OCI-LY7 (cell line): ENCODE measurements around the gene COL13A1. TPM values are rescaled to one million over a fixed set of nuclear protein-coding genes. Genes with fewer than 3 reads are reported as not detected.

Experiments used
- BruUV-seq: library from RNA; stranded (reverse); fragments of 400-500 nt; replicated peaks from 2 replicates; lab custom pipeline; 2021; lab: Mats Ljungman, UMichigan
- CTCF ChIA-PET: fragments of 300-600 bp; sonication (Branson Sonifier 250); formaldehyde crosslinking; loops from one replicate; lab custom pipeline; 2022; ENCODE audit warnings: antibody characterized with exemption; ENCODE audit not compliant: unreplicated experiment; lab: Charles Lee
- POLR2A ChIA-PET: fragments of 300-600 bp; sonication (Branson Sonifier 250); formaldehyde crosslinking; loops from one replicate; lab custom pipeline; 2022; ENCODE audit warnings: antibody characterized with exemption; lab: Charles Lee
- DNase-seq: peaks from one replicate; pipeline ENCODE4 v3.0.0-alpha.2; 2015; ENCODE audit warnings: low spot score
- H2AFZ ChIP-seq: fragments of 200-600 bp; sonication (generic), shearing (Covaris generic); 2 replicates; pipeline ENCODE4 v1.6.1; 2014; ENCODE audit warnings: mild to moderate bottlenecking, antibody characterized with exemption, low read length, moderate library complexity
- H3K27ac ChIP-seq: fragments of 200-600 bp; sonication (generic); 2 replicates; pipeline ENCODE4 v1.5.1; 2014; ENCODE audit warnings: mixed run types, low read depth, mild to moderate bottlenecking, moderate library complexity, low read length, inconsistent platforms; ENCODE audit not compliant: poor library complexity, severe bottlenecking
- H3K36me3 ChIP-seq: fragments of 200-600 bp; sonication (generic); 2 replicates; pipeline ENCODE4 v1.6.1; 2014; ENCODE audit warnings: mild to moderate bottlenecking, antibody characterized with exemption, low read length, moderate library complexity, mixed read lengths; ENCODE audit not compliant: insufficient read depth
- H3K4me1 ChIP-seq: fragments of 200-600 bp; sonication (generic); 2 replicates; pipeline ENCODE4 v1.5.1; 2014; ENCODE audit warnings: mild to moderate bottlenecking, low read length; ENCODE audit not compliant: insufficient read depth, poor library complexity, severe bottlenecking
- H3K4me2 ChIP-seq: fragments of 200-600 bp; sonication (generic); 2 replicates; pipeline ENCODE4 v1.6.1; 2014; ENCODE audit warnings: mild to moderate bottlenecking, low read length
- H3K4me3 ChIP-seq: fragments of 200-600 bp; sonication (generic); 2 replicates; pipeline ENCODE4 v1.5.1; 2014; ENCODE audit warnings: mild to moderate bottlenecking, low read depth, low read length; ENCODE audit not compliant: poor library complexity, severe bottlenecking
- H3K79me2 ChIP-seq: fragments of 200-600 bp; sonication (generic); 2 replicates; pipeline ENCODE4 v1.6.1; 2016; ENCODE audit warnings: low read depth, mild to moderate bottlenecking, low read length, moderate library complexity, mixed read lengths; ENCODE audit not compliant: insufficient read depth
- H3K9me2 ChIP-seq: fragments of 200-600 bp; sonication (generic); 2 replicates; pipeline ENCODE4 v1.6.1; 2016; ENCODE audit warnings: mild to moderate bottlenecking, low read length, mixed read lengths; ENCODE audit not compliant: insufficient read depth
- H3K9me3 ChIP-seq: fragments of 200-600 bp; sonication (generic); 2 replicates; pipeline ENCODE4 v1.6.1; 2014; ENCODE audit warnings: mild to moderate bottlenecking, mixed run types, low read length, mixed read lengths
- H4K20me1 ChIP-seq: fragments of 200-600 bp; sonication (generic); 2 replicates; pipeline ENCODE4 v1.6.1; 2014; ENCODE audit warnings: mild to moderate bottlenecking, antibody characterized with exemption, low read length, moderate library complexity, mixed read lengths; ENCODE audit not compliant: insufficient read depth
- CTCF ChIP-seq: fragments of 200-600 bp; sonication (generic); conservative IDR thresholded peaks from 2 replicates; pipeline ENCODE4 v1.5.1; 2014; ENCODE audit warnings: mild to moderate bottlenecking, antibody characterized with exemption, low read length, moderate library complexity, mixed read lengths
- EZH2phosphoT487 ChIP-seq: fragments of 200-600 bp; sonication (generic); IDR thresholded peaks from 2 replicates; pipeline ENCODE4 v1.6.1; 2018; ENCODE audit warnings: low read depth, borderline replicate concordance, mild to moderate bottlenecking, mixed run types, antibody characterized with exemption, low read length, moderate library complexity, mixed read lengths
- intact Hi-C: fragments of 100-400 bp; cut with micrococcal nuclease; formaldehyde crosslinking; loops from one replicate; pipeline ENCODE4 v1.10.0; 2022; ENCODE audit not compliant: unreplicated experiment
- total RNA-seq, 2 experiments: library from RNA; depleted of rRNA in 1 of 2; stranded (reverse); fragments of >200 nt in 1 of 2; shearing (Covaris generic) in 1 of 2; gene quantifications; 2 replicates each; pipeline ENCODE4 v1.2.3, GENCODE V29; 2014 to 2022

The COL13A1 gene
- total RNA-seq, 2 experiments from 2014 or later = 0.06 TPM; not detected in 1

GRCh38 chr10:69829775-69830174 lies 28.1 kb downstream of the COL13A1 start:
- Histone ChIP-seq H4K20me1 (no peaks in the 10 kb centered on the region), H3K9me3 (no peaks in the 10 kb centered on the region), H3K79me2 (no peaks in the 10 kb centered on the region), H3K27ac (no peak overlapping the region), H3K4me3 (no peak overlapping the region), H3K4me2 (no peak overlapping the region), H3K36me3 (no peaks in the 10 kb centered on the region), H3K4me1 (no peaks in the 10 kb centered on the region), H3K9me2 (no peaks in the 10 kb centered on the region), H2AFZ (no peak overlapping the region)
- ChIA-PET CTCF (no interaction called here), POLR2A (no interaction called here)
- no peak for TF ChIP-seq CTCF
- DNase-seq = no peak
- intact Hi-C loops = no loop called here
- BruUV-seq = no TSS peak

GRCh38 chr10:69831231-69831855 lies 29.6 kb downstream of the COL13A1 start:
- TF ChIP-seq CTCF (no peak), EZH2phosphoT487 (no peak)
- no TSS peak for BruUV-seq
- H3K36me3 ChIP-seq = no peaks in the 10 kb centered on the region
- H3K4me1 ChIP-seq = no peaks in the 10 kb centered on the region
- no peaks in the 10 kb centered on the region for H4K20me1 ChIP-seq
- no peaks in the 10 kb centered on the region for H3K9me2 ChIP-seq
- no peak overlapping the region for H3K4me3 ChIP-seq
- no peaks in the 10 kb centered on the region for H3K9me3 ChIP-seq
- H3K4me2 ChIP-seq = no peak overlapping the region
- CTCF ChIA-PET = no interaction called here
- intact Hi-C loops = no loop called here
- no peak for DNase-seq
- POLR2A ChIA-PET = no interaction called here
- H2AFZ ChIP-seq = no peak overlapping the region
- no peak overlapping the region for H3K27ac ChIP-seq
- H3K79me2 ChIP-seq = no peaks in the 10 kb centered on the region

- POLR2A ChIA-PET = no interaction called here
These were observed 33.5 kb downstream of the COL13A1 start for GRCh38 chr10:69835233-69835632.

More at GRCh38 chr10:69835233-69835632, 33.5 kb downstream of the COL13A1 start:
- Histone ChIP-seq H3K4me1 (no peaks in the 10 kb centered on the region), H3K27ac (no peak overlapping the region), H3K36me3 (no peaks in the 10 kb centered on the region), H3K4me3 (no peak overlapping the region), H3K9me2 (no peaks in the 10 kb centered on the region), H3K79me2 (no peaks in the 10 kb centered on the region), H3K9me3 (no peaks in the 10 kb centered on the region), H2AFZ (no peak overlapping the region), H4K20me1 (no peaks in the 10 kb centered on the region), H3K4me2 (no peak overlapping the region)
- no peak for TF ChIP-seq EZH2phosphoT487
- BruUV-seq = no TSS peak
- no peak for DNase-seq
- CTCF ChIA-PET = no interaction called here
- intact Hi-C loops = no loop called here
